Fibroblast of villous mesenchyme (primary cell): ENCODE measurements around the gene ADAM12. TPM values are rescaled to one million over a fixed set of nuclear protein-coding genes. Genes with fewer than 3 reads are reported as not detected.
"Not testable (repeated sequence)": the region's sequence is repeated elsewhere in the genome, so short reads cannot be mapped to it uniquely, and the experiment has no call there.

ENCODE experiments used
- DNase-seq: peaks from one replicate; pipeline ENCODE4 v3.0.0-alpha.2; 2010; ENCODE audit warnings: low read depth
- H3K4me3 ChIP-seq: 2 replicates; pipeline ENCODE4 v1.5.1; 2011; ENCODE audit warnings: low read depth, mild to moderate bottlenecking, low read length
- total RNA-seq: library from RNA; depleted of rRNA; stranded (reverse); fragments of >200 nt; gene quantifications from 2 replicates; pipeline ENCODE4 v1.2.3, GENCODE V29; 2012
- TF ChIP-seq, protein P1 (sequence below): IDR thresholded peaks from 2 replicates; pipeline ENCODE4 v1.5.1; 2012; ENCODE audit warnings: low read depth, mild to moderate bottlenecking, low read length; ENCODE audit not compliant: insufficient read depth

The ADAM12 gene
- total RNA-seq, 1 donor = 22.5 TPM

DNA sequence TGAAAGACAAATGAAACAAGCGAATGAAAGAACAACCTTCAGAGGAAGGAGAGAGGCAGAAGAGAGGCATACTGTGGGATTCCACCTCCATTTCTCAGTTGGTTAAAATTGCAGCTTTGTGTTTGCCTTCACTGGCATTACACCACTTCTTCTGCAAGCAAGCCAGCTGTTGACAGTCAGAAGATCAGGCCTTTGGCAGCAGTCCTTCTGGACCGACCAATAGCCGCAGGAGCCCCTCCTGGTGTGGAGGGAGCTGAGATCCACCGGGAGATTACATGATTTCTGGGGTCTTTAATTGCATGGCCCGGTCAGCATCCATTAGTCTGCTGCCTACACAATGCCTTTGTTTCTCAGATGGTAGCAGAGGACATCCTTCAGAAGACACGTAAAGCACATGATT, 206.7 kb downstream of the ADAM12 start:
- TF ChIP-seq, protein P1, sequence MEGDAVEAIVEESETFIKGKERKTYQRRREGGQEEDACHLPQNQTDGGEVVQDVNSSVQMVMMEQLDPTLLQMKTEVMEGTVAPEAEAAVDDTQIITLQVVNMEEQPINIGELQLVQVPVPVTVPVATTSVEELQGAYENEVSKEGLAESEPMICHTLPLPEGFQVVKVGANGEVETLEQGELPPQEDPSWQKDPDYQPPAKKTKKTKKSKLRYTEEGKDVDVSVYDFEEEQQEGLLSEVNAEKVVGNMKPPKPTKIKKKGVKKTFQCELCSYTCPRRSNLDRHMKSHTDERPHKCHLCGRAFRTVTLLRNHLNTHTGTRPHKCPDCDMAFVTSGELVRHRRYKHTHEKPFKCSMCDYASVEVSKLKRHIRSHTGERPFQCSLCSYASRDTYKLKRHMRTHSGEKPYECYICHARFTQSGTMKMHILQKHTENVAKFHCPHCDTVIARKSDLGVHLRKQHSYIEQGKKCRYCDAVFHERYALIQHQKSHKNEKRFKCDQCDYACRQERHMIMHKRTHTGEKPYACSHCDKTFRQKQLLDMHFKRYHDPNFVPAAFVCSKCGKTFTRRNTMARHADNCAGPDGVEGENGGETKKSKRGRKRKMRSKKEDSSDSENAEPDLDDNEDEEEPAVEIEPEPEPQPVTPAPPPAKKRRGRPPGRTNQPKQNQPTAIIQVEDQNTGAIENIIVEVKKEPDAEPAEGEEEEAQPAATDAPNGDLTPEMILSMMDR = no peak

DNA sequence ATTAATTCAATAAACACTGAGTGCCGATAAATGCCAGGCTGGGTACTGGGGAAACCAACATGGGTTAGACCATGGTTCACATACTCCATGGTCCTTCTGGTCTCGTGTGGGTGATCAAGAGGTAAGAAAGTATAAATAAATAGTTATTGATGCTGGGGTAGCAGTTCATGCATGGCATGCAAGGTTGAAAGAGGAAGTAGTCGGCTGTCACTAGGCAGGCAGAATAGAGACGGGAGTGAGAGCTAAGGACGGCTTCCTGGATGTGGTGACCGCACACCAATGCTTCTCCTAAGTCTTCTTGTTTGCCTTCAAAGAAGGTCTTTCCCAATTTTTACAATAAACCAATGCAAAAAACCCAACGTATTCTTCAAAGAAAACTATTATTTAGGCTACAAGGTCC, 208.6 kb downstream of the ADAM12 start:
- H3K4me3 ChIP-seq = no peak overlapping the region
- DNase-seq = no peak
- TF ChIP-seq, protein P1 = no peak

More for the DNA sequence above, 206.7 kb downstream of the ADAM12 start:
- no peak overlapping the region for H3K4me3 ChIP-seq
- DNase-seq = no peak

DNA sequence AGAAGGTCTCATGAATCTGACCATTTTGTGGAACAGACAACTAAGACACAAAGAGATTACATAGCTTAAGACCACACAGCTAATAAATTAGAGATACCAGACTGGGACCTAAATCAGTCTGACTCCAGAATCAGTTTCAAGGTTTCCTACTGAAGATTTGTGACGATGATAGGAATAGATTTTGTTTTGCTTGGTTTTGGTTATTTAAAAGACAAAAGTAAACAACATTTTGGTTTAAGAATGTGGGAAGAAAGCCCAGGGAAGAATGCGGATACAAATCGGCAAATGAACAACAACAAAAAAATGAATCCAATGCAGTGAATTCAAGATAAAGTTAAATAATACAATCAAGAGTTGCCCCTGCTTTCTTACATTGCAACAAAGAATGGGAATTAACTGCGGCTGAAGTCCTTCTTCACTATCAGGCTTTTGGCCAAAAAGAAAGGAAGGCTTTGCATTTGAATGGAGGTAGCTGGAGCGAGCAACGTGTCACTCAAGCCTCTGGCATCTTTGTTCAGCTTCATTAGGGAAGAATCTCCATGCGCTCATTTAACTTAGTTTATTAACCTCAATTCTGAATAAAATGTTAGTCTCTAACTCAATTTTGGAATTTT, 210.8 kb downstream of the ADAM12 start:
- H3K4me3 ChIP-seq = no peak overlapping the region
- DNase-seq = peak; percentile 62
- TF ChIP-seq, protein P1 = no peak

DNA sequence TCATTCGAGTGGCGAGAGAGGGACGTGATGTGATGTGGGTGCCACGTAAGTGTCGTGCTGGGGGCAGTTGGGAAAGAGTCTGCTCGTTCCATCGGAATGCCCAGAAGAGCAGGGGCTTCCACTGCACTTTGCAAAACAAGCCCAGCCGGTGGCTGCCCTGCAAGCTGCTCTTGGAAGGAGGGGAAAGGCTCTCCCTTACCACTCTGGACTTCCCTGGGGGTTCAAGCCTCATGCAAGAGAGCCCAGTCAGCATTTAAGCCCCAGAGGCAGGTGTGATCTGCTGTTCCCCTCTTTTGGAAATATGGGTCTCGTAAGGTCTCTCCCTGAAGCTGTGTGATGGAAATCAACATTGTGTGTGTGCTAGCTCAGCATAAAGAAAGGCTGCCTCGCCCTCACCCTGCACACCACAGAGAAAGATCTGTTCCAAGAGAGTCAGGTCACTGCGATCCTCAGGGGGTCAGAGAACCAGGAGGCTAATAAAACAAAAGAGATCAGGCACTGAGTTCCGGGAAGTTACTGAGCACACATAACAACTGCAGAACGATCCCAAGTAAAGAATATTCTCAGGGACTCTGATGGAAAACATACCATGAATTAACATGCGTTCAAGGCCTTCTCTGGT, 212.5 kb downstream of the ADAM12 start:
- TF ChIP-seq, protein P1 = no peak
- no peak for DNase-seq
- H3K4me3 ChIP-seq = no peak overlapping the region

DNA sequence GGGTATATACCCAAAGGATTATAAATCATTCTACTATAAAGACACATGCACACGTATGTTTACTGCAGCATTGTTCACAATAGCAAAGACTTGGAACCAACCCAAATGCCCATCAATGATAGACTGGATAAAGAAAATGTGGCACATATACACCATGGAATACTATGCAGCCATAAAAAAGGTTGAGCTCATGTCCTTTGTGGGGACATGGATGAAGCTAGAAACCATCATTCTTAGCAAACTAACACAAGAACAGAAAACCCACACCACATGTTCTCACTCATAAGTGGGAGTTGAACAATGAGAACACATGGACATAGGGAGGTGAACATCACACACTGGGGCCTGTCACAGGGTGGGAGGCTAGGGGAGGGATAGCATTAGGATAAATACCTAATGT, 215.5 kb downstream of the ADAM12 start:
- H3K4me3 ChIP-seq = not testable (repeated sequence)

DNA sequence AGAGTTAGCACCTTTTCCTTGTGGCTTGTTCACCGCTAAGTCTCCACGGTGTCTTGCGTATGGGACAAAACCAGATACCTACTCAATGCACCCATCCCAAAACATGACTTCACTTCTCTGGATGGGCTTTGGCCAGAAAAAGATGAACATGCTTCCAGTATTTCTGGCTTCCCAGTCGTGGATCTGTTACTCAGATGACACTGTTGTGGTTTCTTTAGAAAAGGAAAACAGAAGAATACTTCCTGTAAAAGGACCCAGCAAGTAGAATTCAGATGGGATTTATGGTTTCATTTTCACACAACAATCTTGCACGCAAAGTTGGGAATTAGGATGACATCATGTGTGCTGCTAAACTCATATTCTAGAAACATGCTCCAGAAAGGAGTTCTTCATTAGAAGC, 216.7 kb downstream of the ADAM12 start:
- TF ChIP-seq, protein P1 = no peak
- peak; percentile 92 for DNase-seq
- H3K4me3 ChIP-seq = peak overlapping the region; percentile 4

More for the DNA sequence above, 215.5 kb downstream of the ADAM12 start:
- not testable (repeated sequence) for DNase-seq

DNA sequence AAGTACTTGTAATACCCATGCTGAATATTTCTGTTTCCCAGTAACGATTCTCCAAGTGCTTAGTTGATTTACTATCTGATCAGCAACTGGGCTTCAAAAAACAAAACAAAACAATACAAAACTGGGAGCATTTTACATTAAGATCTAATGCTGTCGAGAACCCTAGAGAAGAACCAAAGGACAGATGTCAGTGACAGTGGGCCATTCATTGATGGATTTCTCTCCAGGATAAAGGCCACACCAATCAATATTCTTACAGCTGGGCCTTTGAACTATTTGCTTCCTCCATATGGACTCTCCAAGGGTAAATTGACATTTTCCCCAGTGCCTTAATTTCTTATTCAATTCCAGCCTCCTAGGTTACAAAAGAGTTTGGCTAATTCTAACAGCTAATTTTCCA, 217.5 kb downstream of the ADAM12 start:
- no peak for DNase-seq
- TF ChIP-seq, protein P1 = no peak
- H3K4me3 ChIP-seq = no peak overlapping the region
